HL-60/S4 treated with retinoic acid at 250 ng/mL for 4 days and 3 days (cell line): Measurements from ENCODE around the gene RIPOR3.

Experiments
- in situ Hi-C: fragments of 300-500 bp; cut with MboI; formaldehyde crosslinking; loops from 2 replicates; pipeline ENCODE4 v1.7.0; 2022; ENCODE audit warnings: low sequenced_read_pairs

RIPOR3 gene, protein sequence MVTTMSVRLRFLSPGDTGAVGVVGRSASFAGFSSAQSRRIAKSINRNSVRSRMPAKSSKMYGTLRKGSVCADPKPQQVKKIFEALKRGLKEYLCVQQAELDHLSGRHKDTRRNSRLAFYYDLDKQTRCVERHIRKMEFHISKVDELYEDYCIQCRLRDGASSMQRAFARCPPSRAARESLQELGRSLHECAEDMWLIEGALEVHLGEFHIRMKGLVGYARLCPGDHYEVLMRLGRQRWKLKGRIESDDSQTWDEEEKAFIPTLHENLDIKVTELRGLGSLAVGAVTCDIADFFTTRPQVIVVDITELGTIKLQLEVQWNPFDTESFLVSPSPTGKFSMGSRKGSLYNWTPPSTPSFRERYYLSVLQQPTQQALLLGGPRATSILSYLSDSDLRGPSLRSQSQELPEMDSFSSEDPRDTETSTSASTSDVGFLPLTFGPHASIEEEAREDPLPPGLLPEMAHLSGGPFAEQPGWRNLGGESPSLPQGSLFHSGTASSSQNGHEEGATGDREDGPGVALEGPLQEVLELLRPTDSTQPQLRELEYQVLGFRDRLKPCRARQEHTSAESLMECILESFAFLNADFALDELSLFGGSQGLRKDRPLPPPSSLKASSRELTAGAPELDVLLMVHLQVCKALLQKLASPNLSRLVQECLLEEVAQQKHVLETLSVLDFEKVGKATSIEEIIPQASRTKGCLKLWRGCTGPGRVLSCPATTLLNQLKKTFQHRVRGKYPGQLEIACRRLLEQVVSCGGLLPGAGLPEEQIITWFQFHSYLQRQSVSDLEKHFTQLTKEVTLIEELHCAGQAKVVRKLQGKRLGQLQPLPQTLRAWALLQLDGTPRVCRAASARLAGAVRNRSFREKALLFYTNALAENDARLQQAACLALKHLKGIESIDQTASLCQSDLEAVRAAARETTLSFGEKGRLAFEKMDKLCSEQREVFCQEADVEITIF

DNA sequence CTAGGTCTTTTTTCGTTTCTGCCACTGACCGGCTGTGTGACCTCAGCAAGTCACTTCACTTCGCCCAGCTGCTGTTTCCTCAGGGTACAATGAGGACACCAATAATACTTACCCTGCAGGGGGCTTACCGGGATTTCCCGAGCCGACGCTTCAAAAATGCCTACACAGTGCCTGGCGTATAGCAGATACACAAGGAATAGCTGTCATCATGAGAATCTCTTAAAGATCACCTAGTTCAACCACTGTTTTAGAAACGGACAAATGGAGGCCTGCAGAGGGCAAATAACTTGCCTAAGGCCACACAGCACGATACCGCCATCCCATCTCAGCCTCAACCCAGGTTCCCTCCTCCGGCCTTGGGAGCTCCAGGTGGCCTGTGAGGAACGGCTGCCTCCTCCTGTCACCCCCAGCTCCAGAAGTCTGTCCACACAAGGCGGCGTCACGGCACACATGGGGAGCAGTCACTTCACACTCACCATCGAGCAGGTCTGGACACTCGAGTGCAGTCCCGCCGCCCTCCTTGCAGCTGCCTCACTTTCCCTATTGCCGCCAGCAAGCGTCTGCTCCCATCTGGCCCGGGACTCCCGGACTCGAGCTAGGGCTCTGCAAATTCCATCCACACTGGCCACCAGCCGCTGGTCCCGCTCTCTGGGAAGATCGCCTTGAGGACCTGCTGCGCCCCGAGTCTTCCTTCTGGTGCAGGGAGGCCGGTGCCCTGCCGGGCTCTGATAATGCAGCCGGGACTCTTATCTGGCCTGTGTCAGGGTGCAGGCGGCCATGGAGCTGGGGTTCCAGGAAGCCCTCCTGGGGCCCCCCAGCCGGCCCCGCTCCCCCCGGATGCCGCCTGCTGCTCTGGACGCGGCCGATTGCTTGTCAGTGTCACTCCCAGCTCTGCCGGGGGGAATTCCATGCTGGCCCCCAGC lies at the start of gene RIPOR3:
Gene RIPOR3 (minus strand): TSS at position 893 of the 923 bp plus-strand sequence. CDS start 414 bp downstream, at position 479.
- in situ Hi-C loops = no loop called here

DNA sequence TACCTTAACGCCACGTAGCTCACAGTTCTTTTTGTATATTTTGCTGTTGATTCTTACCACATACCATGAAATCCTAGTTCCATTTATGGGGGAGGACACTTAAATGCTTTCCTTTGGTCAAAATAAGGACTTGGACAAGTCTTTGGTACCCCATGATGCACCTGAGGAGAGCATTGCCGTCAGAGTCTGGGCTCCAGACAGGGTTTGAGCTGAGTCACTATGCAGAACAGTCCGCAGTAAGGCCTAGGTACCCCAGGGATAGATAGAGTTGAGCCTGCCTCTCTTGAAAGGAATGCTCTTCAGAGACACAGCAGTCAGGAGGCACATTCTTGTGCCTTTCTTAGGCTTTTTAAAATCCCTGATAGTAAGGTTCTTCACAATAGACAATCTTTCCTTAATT lies 46.0 kb upstream of the RIPOR3 start:
- in situ Hi-C loops = no loop called here

DNA sequence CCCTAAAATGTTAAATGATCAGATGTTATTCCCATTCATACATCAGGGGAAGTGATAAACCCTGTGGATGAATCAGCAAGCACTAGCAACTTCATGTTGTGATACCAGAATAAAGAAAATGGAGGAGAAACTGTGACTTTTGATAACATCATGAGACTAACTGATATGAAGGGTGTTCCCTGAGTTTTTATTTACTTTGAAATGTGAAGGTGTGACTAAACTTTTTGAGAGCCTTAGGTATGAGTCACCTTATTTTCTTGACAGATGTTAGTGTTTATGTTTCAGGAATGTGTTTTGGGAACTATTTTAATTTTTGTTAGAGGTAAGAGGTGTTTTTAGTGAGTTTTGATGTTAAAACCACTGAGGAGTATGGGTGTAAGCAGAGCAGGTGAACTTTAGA lies 44.5 kb upstream of the RIPOR3 start:
- in situ Hi-C loops = no loop called here

DNA sequence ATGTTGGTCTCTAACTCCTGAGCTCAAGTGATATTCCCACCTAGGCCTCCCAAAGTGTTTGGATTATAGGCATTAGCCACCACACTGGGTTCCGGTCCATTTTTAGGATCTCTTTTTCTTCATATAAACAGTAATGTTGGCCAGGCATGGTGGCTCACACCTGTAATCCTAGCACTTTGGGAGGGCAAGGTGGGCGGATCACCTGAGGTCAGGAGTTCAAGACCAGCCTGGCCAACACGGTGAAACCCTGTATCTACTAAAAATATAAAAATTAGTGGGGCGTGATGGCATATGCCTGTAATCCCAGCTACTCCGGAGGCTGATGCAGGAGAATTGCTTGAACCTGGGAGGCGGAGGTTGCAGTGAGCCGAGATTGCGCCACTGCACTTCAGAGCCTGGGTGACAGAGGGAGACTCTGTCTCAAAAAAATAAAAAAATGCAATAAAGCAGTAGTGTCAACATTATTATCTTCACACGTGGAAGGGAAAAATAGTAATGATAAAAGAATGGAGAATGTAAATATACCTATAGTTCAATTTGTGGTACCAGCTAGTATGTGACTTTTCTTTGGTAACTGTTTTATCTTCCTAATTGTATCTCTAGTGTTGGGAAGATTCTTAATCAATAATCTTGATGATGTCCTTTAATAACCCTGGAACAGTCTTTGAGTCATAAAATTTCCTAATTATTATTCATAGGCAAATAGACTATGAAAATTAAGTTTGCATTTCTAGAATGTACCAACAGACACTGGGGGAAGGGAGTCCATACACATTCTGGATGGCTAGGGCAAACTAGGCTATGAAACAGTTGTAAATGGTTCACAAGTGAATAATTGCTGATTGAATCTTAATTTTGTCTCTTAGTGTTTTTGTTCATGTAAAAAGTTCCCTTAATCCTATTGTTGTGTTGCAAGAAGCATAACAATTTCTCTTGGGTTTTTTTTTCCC lies 43.7 kb upstream of the RIPOR3 start:
- in situ Hi-C loops = no loop called here

DNA sequence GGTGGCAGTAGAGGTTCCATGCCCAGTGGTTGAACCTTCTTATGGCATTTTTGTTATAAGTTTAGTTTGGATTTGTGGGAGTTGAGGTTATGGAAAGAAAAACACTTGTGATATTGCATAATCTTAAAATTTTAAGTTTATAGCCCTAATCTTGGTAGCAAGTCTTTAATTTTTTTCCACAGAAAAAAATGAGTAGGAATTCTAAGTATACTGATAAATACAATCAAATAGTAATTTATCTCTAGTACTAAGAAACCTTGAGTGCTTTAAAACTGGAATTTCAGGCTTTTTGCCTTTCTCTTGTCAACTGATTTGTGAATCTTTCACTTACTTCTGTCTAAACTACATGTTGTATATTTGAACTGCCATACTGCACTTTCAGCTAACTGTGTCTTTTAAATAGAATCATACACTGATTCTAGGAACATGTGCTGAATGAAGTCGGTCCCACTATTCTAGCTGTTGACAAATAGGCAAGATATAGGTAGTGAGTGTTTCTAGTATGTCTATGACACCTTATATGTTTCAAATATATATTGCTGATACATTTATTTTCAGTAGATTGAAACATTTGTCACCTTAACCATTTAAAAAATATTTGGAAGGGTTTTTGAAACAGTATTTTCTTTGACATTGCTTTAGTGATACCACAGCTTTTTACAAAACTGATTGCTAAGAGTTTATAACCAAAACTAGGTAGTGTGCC lies 42.5 kb upstream of the RIPOR3 start:
- in situ Hi-C loops = no loop called here

DNA sequence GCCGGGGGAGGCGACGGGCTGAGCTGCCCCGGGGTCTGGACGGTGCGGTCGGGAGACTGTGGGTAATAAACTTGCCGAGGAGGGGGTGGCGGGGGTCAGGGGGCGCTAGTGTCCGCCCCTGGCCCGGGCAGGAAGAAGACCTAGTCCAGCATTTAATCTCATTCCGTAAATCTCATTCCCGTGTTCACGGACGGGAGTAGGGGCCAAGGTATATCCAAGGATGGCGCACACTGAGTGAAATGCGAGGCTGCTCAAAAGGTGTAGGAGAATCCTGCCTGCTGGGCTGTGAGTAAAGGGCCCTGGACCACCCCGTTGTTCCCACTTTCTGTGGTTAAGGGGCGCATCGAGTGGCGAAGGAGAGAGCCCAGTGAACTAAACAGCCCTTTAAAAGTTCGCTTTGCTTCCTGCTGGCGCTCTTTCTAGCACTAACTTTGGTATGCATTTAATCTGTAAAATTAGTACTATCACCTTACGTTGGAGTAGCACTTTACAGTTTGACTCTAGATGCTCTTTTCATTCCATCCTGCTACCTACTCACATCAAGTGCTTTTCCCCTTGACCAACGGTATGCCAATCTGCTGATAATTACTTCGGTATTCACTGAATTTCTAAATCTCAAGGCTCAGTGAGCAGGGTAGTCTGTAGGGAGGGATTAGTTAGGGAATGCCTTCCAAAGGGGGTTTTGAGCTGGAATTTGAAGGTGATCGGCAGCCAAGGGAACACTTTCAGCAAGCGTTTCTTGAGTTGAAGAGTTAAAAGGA lies 40.8 kb upstream of the RIPOR3 start:
- in situ Hi-C loops = no loop called here

DNA sequence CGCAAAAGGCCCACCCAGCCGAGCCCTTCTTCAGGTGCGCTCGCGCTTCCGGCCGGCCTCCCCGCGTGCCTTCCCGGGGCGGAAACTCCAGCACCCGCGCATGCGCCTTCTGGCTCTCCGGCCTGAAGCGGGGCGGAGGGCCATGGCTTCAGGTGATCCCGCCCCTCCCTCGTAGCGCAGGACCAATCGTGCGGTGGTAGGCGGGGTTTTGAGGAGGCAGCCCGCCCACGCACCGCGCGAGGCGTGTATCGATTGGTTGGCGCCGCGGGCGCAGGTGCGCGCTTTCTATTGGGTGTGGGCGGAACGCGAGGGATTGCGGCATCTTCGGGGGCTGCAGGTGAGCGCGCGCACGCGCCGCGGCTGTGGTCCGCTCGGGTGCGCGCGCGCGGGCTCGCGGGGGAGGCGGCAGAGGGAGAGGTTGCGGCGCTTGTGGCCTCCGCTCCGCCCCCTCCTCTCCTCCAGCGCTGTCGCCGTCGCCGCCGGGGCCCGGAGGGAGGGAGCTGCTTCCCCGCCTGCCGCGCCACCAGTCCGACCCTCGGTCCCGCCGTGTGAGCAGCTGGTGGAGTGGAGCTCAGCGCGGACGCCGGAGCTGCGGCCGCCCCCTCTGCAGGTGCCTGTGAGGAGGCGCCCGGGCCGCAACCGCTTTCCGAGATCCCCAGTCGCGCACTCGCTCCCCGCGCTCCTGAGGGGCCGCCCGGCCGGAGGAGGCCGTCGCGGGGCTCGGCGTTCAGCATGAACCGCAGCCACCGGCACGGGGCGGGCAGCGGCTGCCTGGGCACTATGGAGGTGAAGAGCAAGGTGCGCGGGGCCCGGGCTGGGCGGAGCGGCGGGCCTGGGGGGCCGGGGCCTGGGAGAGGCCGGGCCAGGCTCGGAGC lies 40.0 kb upstream of the RIPOR3 start, which contains the start of gene PARD6B:
Gene PARD6B (plus strand): TSS at position 526 of the 875 bp plus-strand sequence. CDS start 207 bp downstream, at position 733.
- in situ Hi-C loops = no loop called here

DNA sequence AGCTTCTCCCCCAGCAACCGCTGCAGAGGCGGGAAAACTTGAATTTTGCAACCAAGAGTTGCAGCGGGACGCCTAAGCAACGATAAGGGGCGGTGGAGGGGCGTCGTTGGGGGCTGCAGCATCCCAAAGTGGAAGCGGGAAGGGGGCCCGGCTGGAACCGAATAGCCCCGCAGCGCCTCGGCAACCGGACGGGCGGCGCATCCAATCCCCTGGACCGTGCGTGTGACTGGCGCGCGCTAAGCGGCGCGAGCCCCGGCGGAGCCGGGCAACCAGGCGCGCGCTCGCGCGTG lies 39.4 kb upstream of the RIPOR3 start:
- in situ Hi-C loops = no loop called here

DNA sequence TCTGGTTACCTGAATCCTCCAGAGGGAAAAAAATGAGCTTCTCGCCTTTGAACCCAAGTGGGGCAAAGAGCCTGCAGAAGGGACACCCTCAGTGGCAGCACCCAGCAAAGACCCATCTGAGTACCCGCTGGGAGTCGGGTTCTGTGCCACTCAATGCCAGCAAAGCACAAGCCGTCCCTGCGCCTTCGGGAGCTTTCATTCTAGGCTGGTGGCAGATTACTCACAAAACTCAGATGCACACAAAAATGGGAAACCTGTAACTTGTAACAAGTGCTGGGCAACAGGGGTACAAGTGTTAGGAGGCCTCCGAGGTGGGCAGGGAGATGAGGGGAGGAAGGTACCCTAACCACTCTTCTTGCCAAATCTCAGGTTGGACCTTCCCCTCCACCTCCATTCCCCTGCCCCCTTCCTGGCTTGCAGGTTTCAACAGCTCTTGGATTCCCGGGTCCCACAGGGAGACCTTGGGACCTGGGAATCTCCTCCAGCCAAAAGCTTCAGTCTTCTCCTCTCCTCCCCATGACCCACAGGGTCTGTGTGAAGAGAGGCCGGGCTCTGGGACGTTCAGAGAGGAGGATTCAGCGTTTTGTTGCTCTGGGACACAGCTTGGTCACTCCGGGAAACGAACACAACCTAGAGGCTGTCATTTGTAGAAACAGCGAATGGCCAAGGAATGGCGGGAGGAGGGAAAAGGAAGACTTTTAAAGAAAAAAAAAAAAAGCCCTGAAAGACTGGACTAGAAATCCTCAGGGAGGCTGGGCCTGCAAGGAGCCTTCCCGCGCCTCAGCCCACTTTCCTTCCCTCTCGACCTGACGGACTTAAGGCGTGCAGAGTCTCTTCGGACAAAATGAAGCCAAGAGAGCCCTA lies 38.8 kb upstream of the RIPOR3 start:
- in situ Hi-C loops = no loop called here

DNA sequence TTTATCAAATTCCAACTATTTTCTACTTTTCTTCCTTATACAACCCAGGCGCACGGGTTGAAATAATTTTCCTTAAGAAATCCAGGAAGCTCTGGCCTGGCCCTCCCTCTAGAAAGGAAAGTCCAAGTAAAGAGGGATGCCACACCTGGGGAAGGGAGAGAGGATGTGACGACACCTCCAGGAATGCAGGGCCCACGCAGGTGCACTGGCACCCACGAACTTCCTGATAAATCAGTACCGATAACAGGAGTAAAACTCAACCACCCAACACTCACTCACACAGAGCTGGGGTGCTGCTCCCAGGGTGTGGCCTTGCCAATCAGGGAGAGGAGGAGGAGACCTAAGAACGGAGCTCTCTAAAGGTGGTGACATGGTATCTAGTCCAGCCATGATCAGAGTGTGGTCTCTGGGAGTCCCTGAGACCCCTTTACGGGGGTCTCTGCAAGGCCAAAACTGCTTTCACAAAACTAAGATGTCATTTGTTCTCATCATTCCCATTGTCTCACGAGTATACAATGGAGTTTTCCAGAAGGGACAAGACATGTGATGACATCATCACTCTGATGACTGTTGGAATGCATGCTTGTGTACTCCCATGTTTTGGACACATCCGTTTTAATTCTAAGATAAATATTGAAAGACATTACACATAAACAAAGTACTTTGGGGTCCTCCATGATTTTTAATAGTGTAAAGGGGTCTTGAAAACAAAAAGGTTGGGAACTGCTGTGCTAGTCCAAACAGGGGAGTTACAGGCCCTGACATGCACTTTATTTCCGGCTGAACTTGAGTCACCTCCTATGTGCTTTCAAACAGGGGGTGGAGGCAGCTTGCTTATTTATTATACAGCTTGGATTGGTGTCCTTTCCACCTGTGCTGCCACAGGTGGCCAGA lies 37.9 kb upstream of the RIPOR3 start:
- in situ Hi-C loops = no loop called here

DNA sequence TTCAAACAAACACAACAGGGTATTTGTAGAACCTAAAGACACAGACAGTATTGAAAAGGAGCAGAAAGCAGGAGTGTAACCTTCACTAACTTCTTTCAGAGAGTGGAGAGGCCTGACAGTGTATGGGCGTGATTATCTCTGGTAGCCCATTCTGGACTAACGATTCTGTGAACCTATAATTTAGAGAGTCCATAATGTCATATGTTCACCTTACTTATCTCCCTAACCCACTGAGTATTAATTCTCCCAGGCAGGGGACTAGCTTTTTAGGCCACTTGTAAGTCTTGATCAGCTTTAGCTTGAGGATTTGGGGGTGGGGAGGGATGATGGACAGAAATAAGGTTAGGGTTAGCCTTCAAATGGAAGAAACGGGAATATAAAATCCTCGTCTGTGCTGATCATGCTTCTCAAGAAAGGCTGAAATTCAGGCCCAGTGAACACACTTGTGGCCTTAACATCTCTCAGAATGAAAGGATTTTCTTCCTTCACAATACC lies 37.2 kb upstream of the RIPOR3 start:
- in situ Hi-C loops = no loop called here

DNA sequence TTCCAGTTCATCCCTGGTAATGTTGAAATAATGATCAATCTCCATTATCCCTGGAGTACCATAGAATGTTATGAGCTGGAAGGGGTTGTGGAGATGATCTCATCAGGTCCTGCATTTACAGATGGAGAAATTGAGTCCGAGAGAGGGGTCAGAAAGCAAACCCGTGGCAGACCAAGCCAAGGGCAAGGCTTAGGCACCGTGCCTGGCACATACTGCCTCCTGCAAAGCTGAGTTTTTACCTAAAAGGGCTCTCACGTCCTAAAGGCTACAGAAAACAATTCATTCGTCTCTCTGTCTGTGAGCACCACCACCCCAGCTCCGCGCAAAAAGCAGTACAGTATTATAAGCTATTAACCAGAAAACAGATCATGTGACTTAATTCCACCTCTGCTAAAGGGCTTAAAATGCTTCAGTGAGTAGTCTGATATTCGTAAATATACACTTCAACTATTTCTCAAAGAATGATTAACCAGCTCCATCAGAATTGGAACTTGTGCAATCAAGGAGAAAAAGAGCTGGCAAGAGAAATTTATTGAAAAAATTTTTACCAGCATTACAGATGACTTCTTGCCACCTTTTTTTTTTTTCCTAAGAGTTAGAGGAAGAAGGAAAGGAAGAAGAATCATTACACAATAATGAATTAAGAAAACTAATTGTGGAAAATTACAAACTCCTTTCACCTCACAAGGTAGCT lies 36.6 kb upstream of the RIPOR3 start:
- in situ Hi-C loops = no loop called here

DNA sequence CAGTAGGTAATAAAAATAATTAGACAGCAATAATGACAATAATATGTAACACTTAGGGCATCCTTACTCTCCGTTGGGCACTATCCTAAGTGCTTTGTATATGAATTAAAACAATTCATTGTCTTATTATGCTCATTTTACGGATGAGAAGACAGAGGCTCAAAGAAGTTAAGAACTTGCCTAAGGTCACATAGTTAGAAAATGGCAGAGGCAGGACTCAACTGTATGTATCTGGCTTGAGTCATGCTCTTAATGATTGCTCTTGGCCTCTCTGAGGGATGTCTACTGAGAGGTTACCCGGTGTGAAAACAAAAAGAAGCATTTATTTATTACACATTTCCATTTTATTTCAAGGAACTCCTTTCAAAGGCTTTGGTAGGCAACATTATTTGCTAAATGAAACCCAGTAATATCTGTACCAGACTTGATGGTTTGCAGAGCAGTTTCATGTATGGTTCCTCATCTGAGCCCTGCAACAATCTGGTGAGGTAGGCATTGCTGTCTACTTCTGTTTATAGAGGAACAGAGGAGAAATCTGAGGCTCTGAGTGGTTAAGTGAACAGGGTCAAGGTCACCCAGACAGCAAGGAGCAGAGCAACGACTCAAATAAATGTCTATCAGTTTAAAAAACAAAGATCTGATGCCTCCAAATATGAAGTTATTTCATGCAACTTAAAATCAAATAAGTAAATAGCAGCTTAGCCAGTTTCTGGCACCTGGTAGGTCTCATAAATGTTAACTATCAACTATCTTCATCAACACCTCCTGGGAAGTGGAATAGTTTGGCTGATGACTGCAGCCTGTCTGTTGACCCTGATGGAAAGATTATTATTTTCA lies 35.8 kb upstream of the RIPOR3 start:
- in situ Hi-C loops = no loop called here

DNA sequence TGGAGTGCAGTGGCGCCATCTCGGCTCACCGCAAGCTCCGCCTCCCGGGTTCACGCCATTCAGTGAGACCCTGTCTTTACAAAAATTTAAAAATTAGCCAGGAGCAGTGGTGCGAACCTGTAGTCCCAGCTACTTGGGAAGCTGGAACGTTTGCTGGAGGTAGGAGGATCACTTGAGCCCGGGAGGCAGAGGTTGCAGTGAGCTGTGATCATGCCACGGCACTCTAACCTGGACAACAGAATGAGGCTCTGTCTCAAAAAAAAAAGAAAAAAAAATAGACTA lies 34.3 kb upstream of the RIPOR3 start:
- in situ Hi-C loops = no loop called here
